Left lung (tissue), 10 donors: ENCODE results near the gene CYFIP2. TPM values are rescaled to one million over a fixed set of nuclear protein-coding genes. Genes with fewer than 3 reads are reported as not detected.

Experiments used
- ATAC-seq: fragments of 200-7000 bp; cut with Tn5 transposase; one replicate; pipeline ENCODE4 v1.9.1; 2020; ENCODE audit warnings: moderate library complexity
- DNase-seq, 4 donors: peaks; one replicate each; pipeline ENCODE4 v3.0.0-alpha.2; 2013 to 2020
- H3K27ac ChIP-seq, 2 donors: fragments of 200-600 bp; sonication (generic) in 1 of 2; one replicate each; pipeline versions ENCODE4 v1.5.0 to v1.8.0; 2020 to 2021
- H3K27me3 ChIP-seq, 2 donors: fragments of 200-600 bp; sonication (generic) in 1 of 2; one replicate each; pipeline versions ENCODE4 v1.5.0 to v1.8.0; 2020 to 2021
- H3K36me3 ChIP-seq, 2 donors: fragments of 200-600 bp; sonication (generic) in 1 of 2; one replicate each; pipeline versions ENCODE4 v1.5.0 to v1.8.0; 2020 to 2021
- H3K4me1 ChIP-seq, 2 donors: fragments of 200-600 bp; one replicate each; pipeline ENCODE4 v1.8.0; 2021
- H3K4me3 ChIP-seq, 2 donors: fragments of 200-600 bp; sonication (generic) in 1 of 2; one replicate each; pipeline versions ENCODE4 v1.5.0 to v1.8.0; 2020 to 2021; ENCODE audit warnings: mild to moderate bottlenecking in 1 of 2
- H3K9me3 ChIP-seq, 2 donors: fragments of 200-600 bp; sonication (generic) in 1 of 2; one replicate each; pipeline versions ENCODE4 v1.5.0 to v1.8.0; 2020 to 2021
- CTCF ChIP-seq, 2 donors: fragments of 200-600 bp; sonication (generic) in 1 of 2; IDR thresholded peaks; one replicate each; pipeline versions ENCODE4 v1.5.0 to v1.8.0; 2021; ENCODE audit warnings: antibody characterized with exemption in 2 of 2
- intact Hi-C, 2 donors: fragments of 100-400 bp; cut with DNase I; formaldehyde crosslinking; loops; one replicate each; pipeline versions ENCODE4 v1.11.2 to v1.14.2; 2022
- polyA plus RNA-seq, 6 donors: library from polyadenylated mRNA; unstranded; fragments of 120-200 nt; gene quantifications; one replicate each; pipeline ENCODE4 v1.2.1, GENCODE V29; 2013; ENCODE audit not compliant: insufficient read length in 6 of 6
- total RNA-seq, 2 donors: library from RNA; stranded (reverse); fragmentation: NEBNext Ultra II Directional; extraction: Animal tissue kit (Norgen Biotek cat#: 25700); gene quantifications; one replicate each; pipeline ENCODE4 v1.2.1, GENCODE V29; 2021
- donor health status: DM: no; HTN: yes; CAD: no.
- donor health status: DM: no; HTN: no; CAD: no.

The CYFIP2 gene
- total and polyA plus RNA-seq, 8 donors: 25.6 to 63.4 (median 31.2) TPM

- Histone ChIP-seq H3K36me3 (peaks cover 0 to 55% of the 10 kb centered on the region in 2 donors), H3K4me3 (no peak overlapping the region), H3K27me3 (no peaks in the 10 kb centered on the region), H3K4me1 (no peaks in the 10 kb centered on the region), H3K27ac (no peak overlapping the region), H3K9me3 (no peaks in the 10 kb centered on the region)
- DNase-seq (no peak), ATAC-seq (no peak)
- intact Hi-C loops: no loop called here
- no peak for TF ChIP-seq CTCF (IDR thresholded peaks at IDR 0.05)
Observed at GRCh38 chr5:157357823-157358222, 91.9 kb downstream of the CYFIP2 start.

DNA sequence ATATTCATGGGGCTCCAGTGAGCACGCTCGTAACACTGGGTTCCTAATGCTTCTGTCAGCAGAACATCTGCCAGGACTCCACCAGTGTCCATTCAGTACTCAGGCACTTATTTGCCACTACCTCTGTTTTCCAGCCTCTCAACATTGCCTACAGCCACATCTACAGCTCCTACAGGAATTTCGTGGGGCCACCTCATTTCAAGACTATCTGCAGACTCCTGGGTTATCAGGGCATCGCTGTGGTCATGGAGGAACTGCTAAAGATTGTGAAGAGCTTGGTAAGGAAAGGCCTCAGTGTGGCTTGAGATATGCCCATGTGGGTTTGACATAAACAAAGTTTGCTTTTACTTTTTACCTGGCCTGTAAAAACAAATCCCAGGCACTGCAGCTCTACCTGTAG is 92.9 kb downstream of the CYFIP2 start:
- intact Hi-C loops: no loop called here
- ATAC-seq: no peak
- Histone ChIP-seq H3K4me3 (no peak overlapping the region), H3K9me3 (no peaks in the 10 kb centered on the region), H3K4me1 (no peaks in the 10 kb centered on the region), H3K27ac (no peak overlapping the region), H3K27me3 (no peaks in the 10 kb centered on the region), H3K36me3 (peaks cover 0 to 58% of the 10 kb centered on the region in 2 donors)
- no peak for TF ChIP-seq CTCF (IDR thresholded peaks at IDR 0.05)
- DNase-seq: no peak

DNA sequence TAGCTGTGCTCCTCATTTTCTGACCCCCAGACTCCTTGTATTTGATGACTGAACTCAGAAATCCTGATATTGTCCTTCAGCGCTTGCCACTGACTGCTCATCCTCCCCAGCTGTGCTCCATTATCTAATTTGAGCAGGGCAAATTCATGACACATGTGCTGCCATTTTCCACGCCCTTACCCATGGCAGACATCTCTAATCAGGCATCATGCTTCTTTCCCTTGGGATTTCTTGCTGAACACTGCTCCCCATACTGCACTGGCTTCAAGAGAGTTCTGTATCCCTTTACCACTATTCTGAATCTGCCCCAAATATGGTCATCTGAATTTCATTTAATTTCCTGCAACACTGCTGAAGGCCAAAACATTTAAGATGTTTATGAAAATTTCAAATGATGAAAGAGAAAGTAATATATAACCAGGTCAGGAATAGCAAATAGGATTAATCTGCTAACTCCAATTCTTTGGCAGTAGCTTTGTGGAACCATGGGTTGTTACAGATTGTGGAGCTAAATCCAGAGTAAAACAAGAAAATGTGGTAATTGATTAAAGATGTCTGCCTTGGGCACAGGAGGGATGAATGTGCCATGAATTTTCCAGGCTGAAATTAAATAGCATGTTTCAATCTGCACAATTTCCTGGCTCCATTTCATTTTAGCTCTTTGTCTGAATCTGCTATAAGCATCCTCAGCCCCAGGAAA is 93.6 kb downstream of the CYFIP2 start:
- no peak for ATAC-seq
- H3K9me3 ChIP-seq: no peaks in the 10 kb centered on the region
- peaks cover 0 to 65% of the 10 kb centered on the region in 2 donors for H3K36me3 ChIP-seq
- no peak overlapping the region for H3K27ac ChIP-seq
- TF ChIP-seq CTCF (IDR thresholded peaks at IDR 0.05): no peak
- intact Hi-C loops: no loop called here
- no peaks in the 10 kb centered on the region for H3K4me1 ChIP-seq
- no peak for DNase-seq
- no peak overlapping the region for H3K4me3 ChIP-seq
- H3K27me3 ChIP-seq: no peaks in the 10 kb centered on the region

GRCh38 chr5:157362012-157362411 is 96.1 kb downstream of the CYFIP2 start:
- Histone ChIP-seq H3K36me3 (peaks cover 0 to 78% of the 10 kb centered on the region in 2 donors), H3K27ac (no peak overlapping the region), H3K4me3 (no peak overlapping the region), H3K4me1 (no peaks in the 10 kb centered on the region), H3K27me3 (no peaks in the 10 kb centered on the region), H3K9me3 (no peaks in the 10 kb centered on the region)
- intact Hi-C loops: no loop called here
- DNase-seq (no peak), ATAC-seq (no peak)
- TF ChIP-seq CTCF (IDR thresholded peaks at IDR 0.05): no peak

DNA sequence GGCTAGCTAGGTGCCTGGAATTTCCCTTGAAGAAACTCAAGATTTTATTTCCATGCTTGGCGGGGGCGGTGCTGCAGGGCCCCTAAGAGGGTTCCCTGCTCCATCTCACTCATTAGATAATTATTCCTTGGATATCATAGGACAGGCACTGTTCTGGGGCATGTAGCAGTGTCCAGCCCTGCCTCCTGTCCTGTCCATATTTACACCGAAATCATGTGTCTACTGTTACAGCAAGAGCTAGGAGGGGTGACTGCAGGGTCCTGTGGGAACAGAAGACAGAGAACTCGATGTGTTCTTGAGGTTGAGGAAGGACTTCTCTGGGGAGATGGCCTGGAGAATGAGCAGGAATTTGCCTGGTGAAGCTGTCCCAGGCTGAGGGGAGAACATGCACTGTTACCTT is 96.6 kb downstream of the CYFIP2 start:
- Histone ChIP-seq H3K36me3 (peaks cover 0 to 81% of the 10 kb centered on the region in 2 donors), H3K27me3 (no peaks in the 10 kb centered on the region), H3K4me1 (no peaks in the 10 kb centered on the region), H3K4me3 (no peak overlapping the region), H3K9me3 (no peaks in the 10 kb centered on the region), H3K27ac (no peak overlapping the region)
- no peak for DNase-seq
- TF ChIP-seq CTCF (IDR thresholded peaks at IDR 0.05): no peak
- intact Hi-C loops: no loop called here
- ATAC-seq: no peak
